HG03439 (cell line): ENCODE measurements around the gene CAPRIN1.
"Not testable (repeated sequence)": the region's sequence is repeated elsewhere in the genome, so short reads cannot be mapped to it uniquely, and the experiment has no call there.

Source experiments
- ATAC-seq: cut with Tn5 transposase; IDR thresholded peaks from one replicate; pipeline ENCODE4 v1.9.1; 2021; ENCODE audit warnings: mild to moderate bottlenecking, moderate library complexity; ENCODE audit not compliant: unreplicated experiment

CAPRIN1 gene

DNA sequence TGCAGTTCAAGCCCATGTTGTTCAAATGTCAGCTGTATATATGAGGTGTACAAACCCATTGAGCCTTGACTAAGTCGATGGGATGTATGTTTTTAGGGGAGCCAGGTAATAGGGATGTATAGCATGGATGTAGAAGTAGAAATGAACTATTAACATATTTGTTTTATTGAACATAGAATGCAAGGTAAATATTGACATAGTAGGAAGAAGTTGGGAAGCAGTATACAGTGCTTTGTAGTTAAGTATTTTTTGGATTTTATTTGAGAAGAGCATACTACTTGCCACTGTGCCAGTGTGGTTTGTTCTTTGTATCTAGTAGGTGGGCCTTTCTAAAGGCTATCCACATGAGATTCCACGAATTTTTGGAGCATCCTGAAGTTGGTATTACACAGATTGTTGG lies 33.1 kb downstream of the CAPRIN1 start:
- ATAC-seq: no peak

- ATAC-seq: no peak
Observed at GRCh38 chr11:34086554-34087283, 35.2 kb downstream of the CAPRIN1 start.

DNA sequence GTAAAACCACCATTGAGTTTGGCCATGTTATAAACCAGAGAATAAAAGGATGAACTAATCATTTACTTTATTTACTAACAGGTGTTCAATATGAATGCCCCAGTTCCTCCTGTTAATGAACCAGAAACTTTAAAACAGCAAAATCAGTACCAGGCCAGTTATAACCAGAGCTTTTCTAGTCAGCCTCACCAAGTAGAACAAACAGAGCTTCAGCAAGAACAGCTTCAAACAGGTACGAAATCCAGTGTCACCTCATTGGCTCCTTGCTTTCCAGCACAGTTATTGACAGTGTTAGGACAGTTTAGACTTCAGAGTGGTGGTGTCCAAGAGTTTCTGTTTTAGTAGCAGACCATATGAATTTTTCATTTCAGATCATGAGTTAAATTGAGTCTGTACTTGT lies 40.3 kb downstream of the CAPRIN1 start:
- ATAC-seq: no peak

DNA sequence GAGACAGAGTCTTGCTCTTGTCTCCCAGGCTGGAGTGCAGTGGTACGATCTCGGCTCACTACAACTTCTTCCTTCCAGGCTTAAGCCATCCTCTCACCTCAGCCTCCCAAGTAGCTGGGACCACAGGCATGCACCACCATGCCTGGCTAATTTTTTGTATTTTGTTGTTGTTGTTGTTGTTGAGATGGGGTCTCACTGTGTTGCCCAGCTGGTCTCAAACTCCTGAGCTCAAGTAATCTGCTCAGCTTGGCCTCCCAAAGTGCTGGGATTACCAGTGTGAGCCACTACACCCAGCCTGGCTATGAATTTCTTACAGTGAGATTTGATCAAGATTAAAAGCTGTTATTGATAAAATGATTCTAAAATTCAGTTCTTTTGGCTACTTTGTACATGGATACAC lies 43.4 kb downstream of the CAPRIN1 start:
- ATAC-seq: not testable (repeated sequence)

DNA sequence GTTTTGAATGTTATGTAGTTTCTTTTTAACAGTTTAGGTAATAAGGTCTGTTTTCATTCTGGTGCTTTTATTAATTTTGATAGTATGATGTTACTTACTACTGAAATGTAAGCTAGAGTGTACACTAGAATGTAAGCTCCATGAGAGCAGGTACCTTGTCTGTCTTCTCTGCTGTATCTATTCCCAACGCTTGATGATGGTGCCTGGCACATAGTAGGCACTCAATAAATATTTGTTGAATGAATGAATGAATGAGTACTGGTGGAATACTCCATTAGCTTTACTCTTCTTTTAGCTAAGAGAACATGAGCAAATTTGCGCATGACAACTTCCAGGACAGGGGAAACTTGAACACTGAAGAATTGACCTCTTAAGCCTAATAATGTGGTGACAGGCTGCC lies 47.3 kb downstream of the CAPRIN1 start:
- ATAC-seq: no peak

DNA sequence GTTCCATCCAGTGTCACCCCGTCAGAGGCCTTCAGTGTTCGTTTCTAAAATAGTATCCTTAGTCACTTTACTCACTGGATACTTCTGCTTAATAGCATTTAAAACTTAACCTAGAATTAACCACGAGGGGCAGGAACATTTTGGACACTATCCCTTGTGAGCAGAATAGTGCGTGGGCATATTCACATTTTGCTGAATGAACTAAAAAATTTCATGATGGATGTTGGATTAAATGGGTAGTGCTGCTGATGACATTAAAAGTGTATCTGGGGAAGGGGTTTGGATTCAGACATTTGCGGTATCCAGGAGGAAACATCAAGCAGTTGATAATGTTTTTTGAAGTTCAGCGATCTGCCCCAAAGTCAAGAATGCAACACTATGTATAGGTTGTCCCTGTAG lies 53.1 kb downstream of the CAPRIN1 start:
- no peak for ATAC-seq

DNA sequence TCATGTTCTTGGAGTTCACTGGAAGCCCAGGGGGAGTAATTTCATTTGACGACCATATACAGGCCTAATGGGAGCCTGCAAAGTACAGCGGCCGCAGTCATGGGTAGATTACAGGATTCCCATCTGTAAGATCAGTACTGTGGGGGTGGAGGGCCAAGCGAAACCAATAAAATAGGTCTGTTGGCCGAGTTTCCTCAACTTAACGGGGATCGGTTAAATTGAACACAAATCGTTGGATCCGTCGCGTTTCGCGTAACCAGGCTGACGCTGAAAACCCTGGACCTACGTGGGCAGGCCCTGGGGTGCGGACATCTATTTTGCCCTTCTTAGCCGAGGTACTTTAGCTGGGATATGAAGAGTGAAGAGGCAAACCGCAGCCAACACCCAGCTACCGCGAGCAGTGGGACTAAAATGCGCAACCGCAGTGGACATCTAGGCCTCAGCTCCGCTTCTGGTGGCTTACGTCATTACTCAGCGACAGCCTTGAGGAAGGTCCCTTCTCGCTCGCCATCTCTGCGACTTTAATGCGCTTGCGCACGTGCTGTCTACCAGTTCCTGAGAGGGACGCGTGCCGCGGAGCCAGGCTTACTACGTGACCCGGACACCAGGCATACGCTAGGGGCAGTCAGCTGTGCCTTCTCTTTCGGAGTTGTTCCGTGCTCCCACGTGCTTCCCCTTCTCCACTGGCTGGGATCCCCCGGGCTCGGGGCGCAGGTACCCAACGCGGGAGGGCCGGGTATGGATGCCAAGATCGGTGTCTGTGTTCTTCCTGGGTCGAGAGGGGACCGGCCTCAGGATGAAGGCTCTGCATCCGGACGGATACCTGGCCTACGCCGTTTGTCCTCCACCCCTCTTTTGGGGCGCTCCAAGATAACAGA lies 53.8 kb downstream of the CAPRIN1 start, which contains the start of gene NAT10:
NAT10 (plus strand) TSS at position 551 of the 878 bp plus-strand sequence. CDS start 2,597 bp downstream, outside the sequence.
- peak; percentile 89 for ATAC-seq

- no peak for ATAC-seq
Observed at GRCh38 chr11:34105957-34106504, 54.5 kb downstream of the CAPRIN1 start.

DNA sequence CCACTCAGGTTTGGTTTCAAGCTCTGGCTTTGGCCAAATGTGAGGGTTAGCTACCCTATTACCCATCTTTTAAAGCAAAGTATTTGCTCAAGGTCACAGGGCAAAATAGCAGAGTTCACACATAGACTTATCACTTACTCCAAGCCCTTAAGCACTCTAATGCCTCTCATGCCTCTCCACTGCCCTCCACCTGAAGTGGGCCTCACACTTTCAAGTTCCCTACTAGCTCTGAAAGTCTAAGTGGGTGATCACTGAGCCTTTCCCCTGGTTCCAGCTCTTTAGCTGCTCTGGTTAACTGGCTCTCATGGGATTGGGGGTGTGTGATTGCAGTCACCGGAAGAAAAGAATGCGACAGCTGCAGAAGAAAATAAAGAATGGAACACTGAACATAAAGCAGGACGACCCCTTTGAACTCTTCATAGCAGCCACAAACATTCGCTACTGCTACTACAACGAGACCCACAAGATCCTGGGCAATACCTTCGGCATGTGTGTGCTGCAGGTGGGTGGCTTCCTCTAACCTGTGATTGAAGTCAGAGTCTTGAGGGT lies 60.3 kb downstream of the CAPRIN1 start:
- ATAC-seq: no peak

GRCh38 chr11:34114014-34114413 lies 62.5 kb downstream of the CAPRIN1 start:
- ATAC-seq: no peak

- no peak for ATAC-seq
Observed at GRCh38 chr11:34114471-34114870, 62.9 kb downstream of the CAPRIN1 start.

- ATAC-seq: no peak
Observed at GRCh38 chr11:34120651-34121050, 69.1 kb downstream of the CAPRIN1 start.

DNA sequence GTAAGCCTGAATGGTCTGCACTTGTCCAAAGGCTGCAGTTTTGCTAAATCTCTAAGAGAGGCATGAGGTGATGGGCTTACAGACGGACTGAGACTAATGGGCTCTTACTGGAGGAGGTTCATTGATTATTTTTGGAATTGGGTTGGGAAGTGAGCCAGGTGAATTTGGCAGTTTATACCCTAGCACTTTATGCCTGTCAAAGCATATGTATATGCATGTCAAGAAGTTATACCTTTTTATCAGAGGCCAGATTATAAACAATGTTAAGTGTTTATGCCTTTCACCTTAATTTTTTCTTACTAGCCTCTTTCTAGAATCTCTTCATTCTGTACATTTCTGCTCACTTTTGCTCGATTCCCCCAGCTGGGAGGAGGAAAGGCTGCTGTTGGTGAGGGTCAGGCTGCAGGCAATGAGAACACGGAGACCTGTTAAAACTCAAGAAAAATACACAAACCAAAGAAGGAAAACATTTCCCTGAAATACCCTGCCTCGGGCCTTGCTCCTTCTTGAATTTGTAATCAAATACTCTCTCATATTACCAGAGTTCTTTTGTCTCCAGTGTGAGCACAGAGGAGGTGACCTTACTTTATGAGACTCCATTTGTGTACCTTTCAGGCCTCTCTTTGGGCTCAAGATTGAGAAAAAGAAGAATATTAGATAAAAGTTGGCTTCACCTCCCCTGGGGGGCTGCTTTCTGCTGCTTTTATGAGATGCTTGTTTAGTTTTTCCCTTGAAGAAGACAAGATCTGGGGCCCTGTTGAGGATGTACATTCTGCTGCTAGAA lies 73.5 kb downstream of the CAPRIN1 start:
- ATAC-seq: no peak

- no peak for ATAC-seq
Observed at GRCh38 chr11:34126959-34127848, 75.7 kb downstream of the CAPRIN1 start.

DNA sequence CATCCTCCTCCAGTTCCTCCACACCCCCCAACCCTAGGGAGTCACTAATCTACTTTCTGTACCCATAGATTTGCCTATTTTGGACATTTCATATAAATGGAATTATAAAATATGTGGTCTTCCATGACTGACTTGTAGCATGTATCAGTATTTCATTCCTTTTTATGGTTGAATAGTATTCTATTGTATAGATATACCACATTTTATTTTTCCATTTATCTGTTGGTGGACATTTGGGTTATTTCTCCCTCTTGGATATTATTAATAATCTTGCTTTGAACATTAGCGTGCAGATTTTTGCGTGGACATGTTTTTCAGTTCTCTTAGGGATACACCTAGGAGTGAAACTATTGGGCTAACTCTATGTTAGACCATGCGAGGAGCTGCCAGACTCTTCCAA lies 77.3 kb downstream of the CAPRIN1 start:
- ATAC-seq: no peak

- ATAC-seq: no peak
Observed at GRCh38 chr11:34132261-34132965, 80.9 kb downstream of the CAPRIN1 start.

- ATAC-seq: no peak
Observed at GRCh38 chr11:34134765-34135164, 83.2 kb downstream of the CAPRIN1 start.

GRCh38 chr11:34135439-34135838 lies 83.9 kb downstream of the CAPRIN1 start:
- ATAC-seq: no peak

GRCh38 chr11:34136420-34136819 lies 84.9 kb downstream of the CAPRIN1 start:
- ATAC-seq: no peak
